GM21381 (cell line): ENCODE measurements around the gene GFRA1.
"Not testable (repeated sequence)": the region's sequence is repeated elsewhere in the genome, so short reads cannot be mapped to it uniquely, and the experiment has no call there.

Experiments used
- ATAC-seq: cut with Tn5 transposase; IDR thresholded peaks from one replicate; pipeline ENCODE4 v1.9.1; 2021; ENCODE audit warnings: mild to moderate bottlenecking, moderate library complexity; ENCODE audit not compliant: unreplicated experiment

Gene GFRA1

GRCh38 chr10:116201670-116202430 lies 71.2 kb downstream of the GFRA1 start:
- no peak for ATAC-seq

GRCh38 chr10:116201011-116201410 lies 72.0 kb downstream of the GFRA1 start:
- ATAC-seq, result no peak

- ATAC-seq, result no peak
These were observed 74.3 kb downstream of the GFRA1 start for GRCh38 chr10:116198676-116199035.

DNA sequence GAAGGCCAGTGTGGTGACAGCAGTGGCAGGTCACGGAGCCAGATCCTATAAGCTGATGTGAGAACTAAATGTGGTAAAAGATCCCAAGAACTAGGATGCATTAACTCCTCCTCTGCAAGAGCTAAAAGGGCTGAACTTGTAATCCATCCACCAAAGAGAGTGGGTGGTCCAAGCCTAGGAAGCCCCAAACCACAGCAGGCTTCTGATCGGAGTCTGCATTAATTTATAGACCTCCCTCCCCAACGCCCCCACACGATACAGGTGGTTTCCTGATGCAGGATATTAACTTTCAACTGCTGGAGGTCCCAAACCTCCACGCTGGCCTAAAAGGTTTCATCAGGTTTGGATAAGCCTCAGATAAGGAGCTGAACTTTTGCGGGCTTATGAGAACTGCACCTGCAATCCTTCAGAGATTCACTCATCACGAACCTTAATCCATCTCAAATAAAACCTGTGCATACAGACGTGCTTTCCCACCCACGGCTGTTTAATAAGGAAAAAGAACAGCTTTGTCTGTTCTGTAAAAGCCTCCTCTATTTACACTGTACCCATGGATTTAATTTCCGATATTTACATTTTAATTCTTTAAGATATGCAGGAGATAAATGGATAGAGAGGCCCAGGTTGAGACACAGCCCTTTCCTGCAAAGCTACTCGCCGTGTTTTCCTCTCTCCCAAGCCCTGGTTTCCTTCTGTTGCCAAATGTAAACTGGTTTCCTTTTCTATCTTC lies 74.9 kb downstream of the GFRA1 start:
- ATAC-seq, result no peak

DNA sequence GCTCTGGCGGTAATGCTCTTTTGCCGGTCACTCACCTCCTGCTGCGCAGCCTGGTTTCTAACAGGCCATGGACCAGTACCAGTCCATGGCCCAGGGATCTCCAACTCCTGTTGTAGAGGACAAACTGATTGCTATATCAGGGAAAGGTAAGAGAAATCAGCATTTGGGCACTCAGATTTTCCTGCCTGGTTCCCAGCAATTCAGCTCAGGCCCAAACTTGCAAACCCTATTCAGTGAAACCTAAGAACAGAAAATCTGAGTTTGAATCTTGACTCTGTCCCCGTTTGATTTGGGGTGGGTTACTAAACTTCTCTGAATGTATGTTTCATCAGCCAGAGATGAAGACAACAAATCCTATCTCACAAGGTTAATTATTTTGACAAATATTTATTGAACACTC lies 77.4 kb downstream of the GFRA1 start:
- ATAC-seq, result no peak

GRCh38 chr10:116195039-116195438 lies 78.0 kb downstream of the GFRA1 start:
- no peak for ATAC-seq

GRCh38 chr10:116194061-116194460 lies 78.9 kb downstream of the GFRA1 start:
- ATAC-seq, result no peak

GRCh38 chr10:116190883-116191282 lies 82.1 kb downstream of the GFRA1 start:
- no peak for ATAC-seq

DNA sequence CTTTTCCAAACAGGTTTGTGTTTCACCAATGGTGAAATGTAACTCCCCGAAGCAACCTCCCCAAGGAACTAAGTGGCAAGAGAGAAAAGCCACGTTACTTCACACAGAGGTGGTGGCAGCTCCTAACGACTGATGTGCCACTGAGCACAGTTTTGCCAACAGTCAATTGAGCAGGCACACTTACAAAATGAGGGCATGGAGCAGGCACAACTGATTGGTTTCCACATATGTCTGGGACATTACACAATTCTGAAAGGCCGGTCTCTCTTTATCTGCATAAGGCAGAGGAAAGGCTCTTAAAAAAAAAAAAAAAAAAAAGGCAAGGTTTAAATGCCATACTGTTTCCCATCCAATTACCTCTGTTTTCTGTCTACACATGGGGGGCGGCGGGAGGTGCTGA lies 86.7 kb downstream of the GFRA1 start:
- no peak for ATAC-seq

DNA sequence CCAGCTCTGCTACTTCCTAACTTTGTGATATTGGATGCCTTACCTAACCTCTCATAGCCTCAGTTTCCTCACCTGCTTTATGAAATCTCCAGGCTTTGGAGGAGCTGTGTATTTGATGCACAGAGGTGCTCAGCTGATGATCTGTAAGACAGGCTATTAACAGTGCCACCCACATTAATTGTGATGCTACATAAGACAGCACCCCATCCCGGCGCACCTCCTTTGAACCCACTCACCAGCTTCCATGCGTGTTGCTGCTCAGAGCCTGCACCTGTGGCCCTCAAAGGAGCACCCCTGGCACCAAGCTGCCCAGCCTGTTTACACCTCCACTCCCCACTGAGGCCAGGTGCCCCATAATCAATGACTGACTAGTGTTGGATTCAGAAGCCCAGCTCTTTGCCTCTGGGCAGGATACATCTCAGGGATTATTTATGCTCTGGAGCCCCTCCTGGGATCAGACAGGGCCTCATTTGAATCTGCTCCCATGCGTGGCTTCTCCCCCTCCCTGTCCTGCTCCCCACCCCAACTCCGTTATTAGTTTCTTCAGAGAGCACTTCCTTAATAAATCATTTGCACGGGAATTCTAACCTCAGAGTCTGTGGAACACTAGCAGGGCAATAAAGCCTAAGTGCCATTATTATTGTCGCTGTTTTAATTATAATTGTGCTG lies 87.7 kb downstream of the GFRA1 start:
- no peak for ATAC-seq

- ATAC-seq, result no peak
These were observed 88.6 kb downstream of the GFRA1 start for GRCh38 chr10:116184512-116184794.

GRCh38 chr10:116183733-116184511 lies 89.1 kb downstream of the GFRA1 start:
- ATAC-seq, result no peak

DNA sequence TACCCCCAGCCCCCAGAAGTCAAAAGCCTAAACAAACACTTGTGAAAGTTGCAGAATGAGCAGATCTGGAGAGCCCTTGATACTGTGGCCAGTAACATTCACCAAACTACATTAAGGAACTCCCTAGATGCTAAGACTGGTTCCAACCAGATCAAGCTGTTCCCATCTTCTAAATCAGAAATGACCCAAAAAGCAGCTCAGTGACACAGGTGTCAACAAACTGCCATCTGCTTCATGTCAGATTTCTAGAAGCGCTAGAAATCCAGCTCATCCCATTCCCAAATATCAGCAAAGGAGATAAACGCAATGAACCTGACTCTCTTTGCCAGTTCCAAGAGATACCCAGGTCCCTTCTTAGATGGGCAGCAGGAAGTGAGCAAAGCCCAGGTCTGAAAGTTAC lies 90.6 kb downstream of the GFRA1 start:
- ATAC-seq, result no peak

- no peak for ATAC-seq
These were observed 94.9 kb downstream of the GFRA1 start for GRCh38 chr10:116178086-116178605.

DNA sequence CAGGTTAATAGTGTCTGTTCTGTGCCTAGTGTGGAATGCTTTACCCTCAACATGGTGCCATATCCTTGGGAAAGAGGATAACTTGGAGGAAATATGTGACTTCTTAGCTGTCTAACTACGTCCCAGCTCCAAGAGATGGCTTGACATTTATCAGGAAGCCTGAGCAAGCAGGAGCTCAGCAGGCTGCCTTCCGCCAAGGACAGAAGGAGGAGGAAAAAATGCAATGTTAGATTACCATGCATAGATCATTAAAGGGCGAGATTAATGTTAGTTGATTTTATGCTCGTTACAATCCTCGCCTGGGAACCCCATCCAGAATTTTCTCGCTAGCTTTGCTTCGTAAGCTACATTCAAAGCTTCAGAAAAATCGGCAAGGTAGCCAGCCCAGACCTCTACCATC lies 97.8 kb downstream of the GFRA1 start:
- no peak for ATAC-seq

DNA sequence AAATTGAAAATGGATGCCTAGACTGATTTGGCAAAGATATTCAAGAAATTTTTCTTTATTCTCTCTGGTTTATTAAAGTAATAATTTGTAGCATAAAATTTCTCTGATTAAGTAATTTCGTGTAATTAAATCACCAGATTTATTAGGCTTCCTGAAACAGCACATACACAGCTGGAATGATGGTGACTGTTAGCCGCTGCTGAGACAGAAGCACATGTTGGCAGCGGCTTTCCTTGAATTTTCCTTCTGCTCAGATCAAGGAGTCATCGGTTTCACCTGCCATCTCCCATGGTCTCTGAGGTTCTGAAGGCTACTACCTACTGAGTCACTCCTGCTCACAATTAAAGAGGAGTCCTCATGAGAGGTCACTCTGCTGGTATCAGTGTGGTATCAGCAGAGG lies 101.5 kb downstream of the GFRA1 start:
- no peak for ATAC-seq

DNA sequence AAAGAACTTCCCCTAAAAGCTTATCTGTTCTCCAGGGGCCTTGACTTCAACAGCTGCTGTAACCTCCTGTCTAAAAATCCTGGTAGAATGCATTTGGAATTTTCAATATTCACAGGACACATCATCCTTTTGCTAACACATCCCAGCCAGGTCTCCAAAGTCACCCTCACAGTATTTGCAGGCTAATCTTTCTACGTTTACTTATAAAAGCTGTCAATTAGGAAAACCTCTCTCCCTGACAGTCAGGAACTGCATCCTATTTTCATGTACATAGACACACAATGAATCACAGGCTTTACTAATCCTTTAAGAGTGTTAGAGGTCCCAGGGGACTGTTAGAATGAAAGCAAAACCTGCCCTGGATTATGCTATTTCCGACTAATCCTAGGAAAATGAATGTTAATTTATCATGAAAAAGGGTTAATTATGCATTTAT lies 102.2 kb downstream of the GFRA1 start:
- no peak for ATAC-seq

GRCh38 chr10:116169782-116170445 lies 103.1 kb downstream of the GFRA1 start:
- no peak for ATAC-seq

DNA sequence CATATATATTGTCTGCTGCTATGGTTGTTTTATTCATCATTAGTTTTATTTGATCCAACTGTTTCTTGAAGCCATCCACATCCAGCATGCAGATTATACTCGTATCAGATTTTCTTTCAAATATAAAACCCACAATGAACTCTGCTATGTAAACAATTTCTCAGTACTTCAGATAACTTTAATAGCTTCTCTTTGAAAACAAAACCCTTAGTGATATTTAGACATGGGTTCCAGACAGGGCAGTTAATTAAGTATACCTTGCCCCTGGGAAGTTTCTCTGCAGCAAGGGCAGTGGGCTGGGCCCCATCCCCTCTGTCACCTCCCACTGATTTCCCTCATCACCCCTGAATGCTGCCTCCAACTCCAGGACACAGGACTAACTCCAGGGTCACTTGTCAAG lies 104.3 kb downstream of the GFRA1 start:
- ATAC-seq, result no peak

DNA sequence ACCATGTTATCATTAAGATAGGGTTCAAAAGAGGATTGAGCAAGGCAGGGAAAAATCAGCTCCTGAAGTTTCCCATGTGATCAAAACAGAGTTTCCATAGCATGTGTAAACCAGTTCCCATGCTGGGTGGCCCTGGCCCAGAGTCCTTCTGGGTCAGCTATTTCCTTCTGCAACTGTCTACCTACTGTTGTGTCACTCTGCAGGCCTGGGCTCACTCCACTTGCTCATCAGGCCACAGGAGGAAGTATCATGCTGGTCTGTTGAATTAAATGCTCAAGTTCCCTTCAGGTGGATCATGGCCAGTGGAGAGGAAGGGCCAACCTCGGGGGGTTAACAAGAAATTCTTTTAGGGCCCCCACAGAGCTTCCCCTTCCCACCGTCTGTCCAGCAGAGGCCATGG lies 104.7 kb downstream of the GFRA1 start:
- no peak for ATAC-seq

- ATAC-seq, result not testable (repeated sequence)
These were observed 107.1 kb downstream of the GFRA1 start for GRCh38 chr10:116165941-116166340.
